MG63 (cell line): Measurements from ENCODE around the gene RBM28. TPM values are rescaled to one million over a fixed set of nuclear protein-coding genes. Genes with fewer than 3 reads are reported as not detected.
"Not testable (repeated sequence)": the region's sequence is repeated elsewhere in the genome, so short reads cannot be mapped to it uniquely, and the experiment has no call there.

Experiments
- DNase-seq: peaks from one replicate; pipeline ENCODE4 v3.0.0-alpha.2; 2020
- H3K27me3 ChIP-seq: fragments of 250-450 bp; sonication (Bioruptor Pico); 2 replicates; pipeline ENCODE4 v1.5.1; 2020; ENCODE audit warnings: mild to moderate bottlenecking, moderate library complexity
- H3K36me3 ChIP-seq: fragments of 250-450 bp; sonication (Bioruptor Pico); 2 replicates; pipeline ENCODE4 v1.5.1; 2020; ENCODE audit warnings: mild to moderate bottlenecking, moderate library complexity
- H3K4me3 ChIP-seq: fragments of 250-450 bp; sonication (Bioruptor Pico); 2 replicates; pipeline ENCODE4 v1.5.1; 2020; ENCODE audit warnings: mild to moderate bottlenecking, moderate library complexity
- H3K9me3 ChIP-seq: fragments of 250-450 bp; sonication (Bioruptor Pico); 2 replicates; pipeline ENCODE4 v1.5.1; 2020; ENCODE audit warnings: mild to moderate bottlenecking, moderate library complexity
- total RNA-seq: library from RNA; depleted of rRNA; stranded (reverse); fragments of >200 nt; shearing (Covaris generic); gene quantifications from 2 replicates; pipeline ENCODE4 v1.2.3, GENCODE V29; 2014; ENCODE audit warnings: low replicate concordance

Gene RBM28
- total RNA-seq, 1 experiment from 2014 or later: 13.2 TPM

DNA sequence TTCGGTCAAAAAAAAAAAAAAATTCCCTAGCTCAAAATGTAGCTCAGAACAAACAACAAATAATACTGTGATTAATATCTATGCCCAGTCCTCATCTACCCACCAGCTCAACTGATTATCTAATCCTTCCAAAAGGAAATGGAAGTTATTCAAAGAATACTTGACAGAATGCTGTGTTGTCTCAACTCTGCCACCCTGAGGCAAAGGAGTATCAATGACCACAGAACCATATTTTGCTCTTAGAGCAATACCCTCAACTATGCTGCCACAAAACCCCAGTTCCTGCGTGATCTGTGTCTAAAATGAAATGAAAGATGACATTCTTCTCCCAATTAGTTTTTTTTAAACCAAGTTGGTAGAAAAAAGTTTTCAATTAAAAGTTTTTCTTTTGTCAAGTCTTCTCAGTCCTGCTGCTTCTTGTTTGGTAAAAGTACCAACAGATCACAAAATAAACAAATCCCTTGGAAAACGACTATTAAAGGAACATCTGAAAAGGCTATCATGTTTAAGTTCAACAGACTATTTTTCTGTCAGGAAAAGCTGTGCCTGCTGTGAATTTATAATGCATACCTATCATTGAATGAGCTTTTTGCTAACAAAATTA, 21.6 kb downstream of the RBM28 start:
- no peak overlapping the region for H3K4me3 ChIP-seq
- no peaks in the 10 kb centered on the region for H3K27me3 ChIP-seq
- no peaks in the 10 kb centered on the region for H3K9me3 ChIP-seq
- DNase-seq: no peak
- H3K36me3 ChIP-seq: peaks cover 47% of the 10 kb centered on the region

DNA sequence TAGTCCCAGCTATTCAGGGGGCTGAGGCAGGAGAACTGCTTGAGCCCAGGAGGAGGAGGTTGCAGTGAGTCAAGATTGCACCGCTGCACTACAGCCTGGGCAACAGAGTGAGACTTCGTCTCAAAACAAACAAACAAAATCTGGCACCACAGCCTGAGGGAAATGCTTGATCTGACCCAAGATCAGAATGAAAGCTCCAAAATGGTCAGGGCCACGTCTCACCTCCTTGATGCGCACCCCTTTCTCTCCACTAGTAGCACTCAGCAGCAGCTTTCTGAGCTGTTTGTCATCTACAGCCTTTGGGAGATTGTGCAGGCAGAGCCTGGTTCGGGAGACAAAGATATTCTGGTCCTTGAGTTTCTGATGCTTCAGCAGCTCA, 22.7 kb downstream of the RBM28 start:
- no peak overlapping the region for H3K4me3 ChIP-seq
- peaks cover 53% of the 10 kb centered on the region for H3K36me3 ChIP-seq
- no peaks in the 10 kb centered on the region for H3K27me3 ChIP-seq
- no peaks in the 10 kb centered on the region for H3K9me3 ChIP-seq
- DNase-seq: no peak

DNA sequence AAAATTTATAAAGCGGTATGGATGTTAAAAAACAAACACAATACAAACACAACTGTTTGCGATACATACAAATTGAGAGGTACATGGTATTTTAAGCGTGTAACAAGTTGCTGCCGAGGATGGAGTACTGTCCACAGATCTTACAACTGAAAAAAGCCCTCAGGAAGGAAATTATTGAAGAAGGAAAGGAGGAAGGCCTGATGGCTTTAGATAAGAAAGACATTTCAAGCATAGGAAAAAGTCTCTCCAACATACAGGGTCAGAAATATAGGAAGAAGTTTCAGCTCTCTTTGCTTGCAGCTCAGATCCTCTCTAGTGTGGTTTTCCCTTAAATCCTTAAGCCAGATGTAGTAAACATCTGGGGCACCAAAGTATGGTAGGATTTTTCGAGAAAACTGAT, 25.0 kb downstream of the RBM28 start:
- H3K4me3 ChIP-seq: no peak overlapping the region
- DNase-seq: no peak
- no peaks in the 10 kb centered on the region for H3K9me3 ChIP-seq
- peaks cover 56% of the 10 kb centered on the region for H3K36me3 ChIP-seq
- no peaks in the 10 kb centered on the region for H3K27me3 ChIP-seq

GRCh38 chr7:128311013-128311412, 32.7 kb downstream of the RBM28 start:
- Histone ChIP-seq H3K4me3 (no peak overlapping the region), H3K9me3 (no peaks in the 10 kb centered on the region), H3K27me3 (no peaks in the 10 kb centered on the region), H3K36me3 (peaks cover 23% of the 10 kb centered on the region)
- no peak for DNase-seq

- H3K27me3 ChIP-seq: no peaks in the 10 kb centered on the region
- peaks cover 24% of the 10 kb centered on the region for H3K36me3 ChIP-seq
- no peaks in the 10 kb centered on the region for H3K9me3 ChIP-seq
- no peak for DNase-seq
- no peak overlapping the region for H3K4me3 ChIP-seq
Measured at GRCh38 chr7:128310499-128310898, 33.2 kb downstream of the RBM28 start.

GRCh38 chr7:128309976-128310375, 33.7 kb downstream of the RBM28 start:
- no peak for DNase-seq
- no peaks in the 10 kb centered on the region for H3K27me3 ChIP-seq
- H3K36me3 ChIP-seq: peaks cover 24% of the 10 kb centered on the region

GRCh38 chr7:128309124-128309523, 34.6 kb downstream of the RBM28 start:
- H3K36me3 ChIP-seq: peaks cover 17% of the 10 kb centered on the region
- H3K4me3 ChIP-seq: no peak overlapping the region
- no peaks in the 10 kb centered on the region for H3K27me3 ChIP-seq
- no peak for DNase-seq
- H3K9me3 ChIP-seq: no peaks in the 10 kb centered on the region

More at GRCh38 chr7:128309976-128310375, 33.7 kb downstream of the RBM28 start:
- no peak overlapping the region for H3K4me3 ChIP-seq
- H3K9me3 ChIP-seq: no peaks in the 10 kb centered on the region

- DNase-seq: no peak
- Histone ChIP-seq H3K4me3 (no peak overlapping the region), H3K27me3 (no peaks in the 10 kb centered on the region), H3K36me3 (peaks cover 13% of the 10 kb centered on the region), H3K9me3 (no peaks in the 10 kb centered on the region)
Measured at GRCh38 chr7:128307061-128307460, 36.6 kb downstream of the RBM28 start.

DNA sequence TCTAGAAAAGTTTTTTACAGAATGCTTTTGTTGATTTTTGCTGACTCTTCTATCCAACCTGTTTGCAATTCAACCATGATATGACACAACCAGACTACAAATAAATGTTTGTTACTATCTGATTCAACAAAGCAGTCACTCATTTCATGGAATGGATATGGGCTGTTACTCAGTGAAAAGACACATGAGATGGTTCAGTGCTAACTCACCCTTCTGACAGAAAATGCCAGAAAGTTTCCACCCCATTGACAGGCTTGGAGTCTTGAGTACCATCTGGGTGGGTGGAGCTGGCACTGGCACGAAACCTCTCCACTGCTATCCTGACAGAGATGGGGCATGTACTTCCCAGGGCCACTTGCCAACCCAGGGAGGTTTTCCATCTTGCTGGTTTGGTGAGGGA, 39.5 kb downstream of the RBM28 start:
- no peak for DNase-seq
- peaks cover 13% of the 10 kb centered on the region for H3K36me3 ChIP-seq
- H3K9me3 ChIP-seq: no peaks in the 10 kb centered on the region
- H3K27me3 ChIP-seq: no peaks in the 10 kb centered on the region
- no peak overlapping the region for H3K4me3 ChIP-seq

GRCh38 chr7:128303643-128304042, 40.1 kb downstream of the RBM28 start:
- Histone ChIP-seq H3K27me3 (no peaks in the 10 kb centered on the region), H3K9me3 (no peaks in the 10 kb centered on the region), H3K36me3 (peaks cover 13% of the 10 kb centered on the region), H3K4me3 (no peak overlapping the region)
- no peak for DNase-seq

- Histone ChIP-seq H3K4me3 (no peak overlapping the region), H3K9me3 (no peaks in the 10 kb centered on the region), H3K36me3 (peaks cover 11% of the 10 kb centered on the region), H3K27me3 (no peaks in the 10 kb centered on the region)
- no peak for DNase-seq
Measured at GRCh38 chr7:128303133-128303532, 40.6 kb downstream of the RBM28 start.

GRCh38 chr7:128302139-128302538, 41.6 kb downstream of the RBM28 start:
- Histone ChIP-seq H3K4me3 (no peak overlapping the region), H3K36me3 (peaks cover 6% of the 10 kb centered on the region), H3K27me3 (no peaks in the 10 kb centered on the region)

DNA sequence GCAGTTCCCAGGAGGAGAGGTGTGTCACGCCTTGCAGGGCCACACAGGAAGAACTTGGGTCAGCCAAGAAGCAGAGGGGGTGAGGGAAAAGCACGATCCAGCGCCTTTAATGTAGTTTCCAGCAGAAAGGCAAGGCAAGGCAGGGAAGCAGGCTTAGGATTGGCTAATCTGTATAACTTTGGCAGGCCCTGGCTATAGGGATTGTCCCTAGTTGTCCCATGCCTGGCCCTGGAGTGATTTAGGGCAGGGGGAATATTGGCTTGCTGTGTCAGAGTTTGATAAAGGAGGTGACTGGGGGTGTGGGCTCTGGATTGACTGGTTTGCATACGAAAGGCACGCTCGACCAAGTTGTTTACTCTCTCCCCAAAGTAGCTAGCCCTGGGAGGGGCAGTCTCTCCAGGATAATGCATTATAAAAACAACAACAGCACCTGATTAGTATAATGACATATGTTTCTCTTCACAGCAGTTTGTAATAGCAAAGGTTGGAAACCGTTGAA, 44.5 kb downstream of the RBM28 start:
- no peak for DNase-seq
- Histone ChIP-seq H3K27me3 (no peaks in the 10 kb centered on the region), H3K36me3 (no peaks in the 10 kb centered on the region), H3K4me3 (no peak overlapping the region), H3K9me3 (no peaks in the 10 kb centered on the region)

More at GRCh38 chr7:128302139-128302538, 41.6 kb downstream of the RBM28 start:
- DNase-seq: no peak
- H3K9me3 ChIP-seq: no peaks in the 10 kb centered on the region

- DNase-seq, H3K36me3 ChIP-seq, H3K27me3 ChIP-seq, H3K4me3 ChIP-seq, H3K9me3 ChIP-seq: not testable (repeated sequence)
Measured at GRCh38 chr7:128298004-128298403, 45.7 kb downstream of the RBM28 start.

DNA sequence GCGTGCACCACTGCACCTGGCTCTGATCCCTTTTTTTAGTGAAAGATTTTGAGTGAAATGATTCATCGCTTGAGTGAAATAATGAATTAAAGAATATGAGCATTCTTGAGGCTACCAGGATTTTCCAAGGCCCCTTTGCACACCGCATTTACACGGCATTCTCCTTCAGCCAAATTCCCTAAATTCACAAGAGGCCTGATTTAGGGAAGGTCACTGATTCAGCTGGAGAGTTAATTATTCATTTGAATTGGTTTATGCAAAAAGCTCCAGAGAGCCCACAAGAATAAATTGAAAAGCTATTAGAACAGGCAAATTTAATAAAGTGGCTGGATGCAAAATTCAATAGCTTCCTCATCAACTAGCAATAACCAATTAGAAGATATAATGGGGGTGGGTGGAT, 56.2 kb downstream of the RBM28 start:
- H3K9me3 ChIP-seq: no peaks in the 10 kb centered on the region
- DNase-seq: no peak
- no peak overlapping the region for H3K4me3 ChIP-seq
- no peaks in the 10 kb centered on the region for H3K36me3 ChIP-seq
- no peaks in the 10 kb centered on the region for H3K27me3 ChIP-seq

DNA sequence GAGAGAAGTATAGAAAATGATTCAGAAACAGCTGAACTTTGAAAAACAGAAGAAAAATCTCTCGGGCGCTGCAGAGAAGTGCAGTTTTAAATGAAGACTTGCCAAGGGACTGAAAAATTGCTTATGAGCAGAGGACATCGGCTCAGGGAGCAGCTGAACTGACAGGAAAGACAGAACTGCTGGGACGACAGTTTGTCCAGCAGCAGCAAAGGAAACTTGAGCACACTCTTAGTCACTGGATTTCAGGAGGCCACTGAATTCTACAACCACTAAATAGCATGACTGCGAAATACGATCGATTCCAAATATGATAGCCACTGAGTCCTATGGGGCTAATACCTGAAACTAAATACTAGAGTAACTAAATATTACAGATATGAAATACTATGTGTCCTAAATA, 59.6 kb downstream of the RBM28 start:
- no peak for DNase-seq
- Histone ChIP-seq H3K9me3 (no peaks in the 10 kb centered on the region), H3K27me3 (no peaks in the 10 kb centered on the region), H3K36me3 (no peaks in the 10 kb centered on the region), H3K4me3 (no peak overlapping the region)

DNA sequence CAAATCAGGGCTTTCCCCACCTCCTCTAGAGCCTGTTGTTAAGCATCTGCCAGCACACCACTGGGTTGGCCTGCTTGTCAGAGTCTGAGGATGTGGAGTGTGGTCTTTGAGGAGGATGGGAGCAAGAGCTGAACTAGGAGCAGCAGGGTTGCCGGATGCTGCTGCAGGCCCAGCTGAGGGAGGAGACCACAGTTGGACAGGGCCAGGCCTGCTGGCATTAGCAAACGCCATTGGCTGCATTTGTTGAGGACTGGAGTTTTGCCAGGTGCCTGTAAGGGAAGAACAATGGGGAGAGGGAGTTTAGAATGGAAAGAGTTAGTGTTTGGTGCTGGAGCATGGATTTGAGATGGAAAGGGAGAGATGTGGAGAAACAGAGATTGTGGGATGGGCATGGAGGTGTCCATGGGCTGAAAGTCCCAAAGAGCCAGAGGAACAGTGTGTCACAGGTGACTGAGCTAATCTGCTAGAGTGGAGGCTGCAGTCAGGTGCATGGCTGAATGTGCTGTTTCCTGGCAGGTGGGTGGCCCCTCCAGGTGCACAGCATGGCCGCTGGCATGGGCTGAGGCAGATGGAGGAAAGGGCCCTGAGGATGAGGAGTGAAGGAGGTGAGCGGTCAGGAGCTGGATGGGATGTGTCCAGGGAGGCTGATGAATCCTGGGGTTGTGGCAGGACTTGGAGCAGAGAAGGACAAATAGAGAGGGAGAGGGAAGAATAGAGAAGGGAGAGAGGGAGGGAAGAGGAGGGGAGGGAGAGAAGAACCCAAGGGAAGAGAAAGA, 61.9 kb downstream of the RBM28 start:
- no peak for DNase-seq
- H3K4me3 ChIP-seq: no peak overlapping the region
- no peaks in the 10 kb centered on the region for H3K36me3 ChIP-seq
- H3K9me3 ChIP-seq: no peaks in the 10 kb centered on the region
- H3K27me3 ChIP-seq: no peaks in the 10 kb centered on the region

DNA sequence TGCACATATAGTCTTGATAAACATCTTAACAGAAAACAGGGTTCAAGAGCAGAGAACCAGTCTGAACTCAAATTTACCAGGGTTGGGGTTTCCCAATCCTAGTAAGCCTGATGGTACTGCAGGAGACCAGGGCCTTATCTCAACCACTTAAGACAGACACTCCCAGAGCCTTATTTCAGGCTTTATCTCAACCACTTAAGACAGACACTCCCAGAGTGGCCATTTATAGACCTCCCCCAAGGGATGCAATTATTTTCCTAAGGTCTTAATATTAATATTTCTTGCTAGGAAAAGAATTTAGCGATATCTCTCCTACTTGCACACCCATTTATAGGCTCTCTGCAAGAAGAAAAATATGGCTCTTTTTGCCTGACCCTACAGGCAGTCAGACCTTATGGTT, 63.3 kb downstream of the RBM28 start:
- H3K9me3 ChIP-seq, H3K4me3 ChIP-seq, H3K36me3 ChIP-seq, H3K27me3 ChIP-seq, DNase-seq: not testable (repeated sequence)
